HG03095 (cell line): ENCODE data around the gene TTYH3.

Source experiments
- ATAC-seq: cut with Tn5 transposase; IDR thresholded peaks from one replicate; pipeline ENCODE4 v1.9.1; 2021; ENCODE audit warnings: moderate library complexity; ENCODE audit not compliant: unreplicated experiment

The TTYH3 gene

DNA sequence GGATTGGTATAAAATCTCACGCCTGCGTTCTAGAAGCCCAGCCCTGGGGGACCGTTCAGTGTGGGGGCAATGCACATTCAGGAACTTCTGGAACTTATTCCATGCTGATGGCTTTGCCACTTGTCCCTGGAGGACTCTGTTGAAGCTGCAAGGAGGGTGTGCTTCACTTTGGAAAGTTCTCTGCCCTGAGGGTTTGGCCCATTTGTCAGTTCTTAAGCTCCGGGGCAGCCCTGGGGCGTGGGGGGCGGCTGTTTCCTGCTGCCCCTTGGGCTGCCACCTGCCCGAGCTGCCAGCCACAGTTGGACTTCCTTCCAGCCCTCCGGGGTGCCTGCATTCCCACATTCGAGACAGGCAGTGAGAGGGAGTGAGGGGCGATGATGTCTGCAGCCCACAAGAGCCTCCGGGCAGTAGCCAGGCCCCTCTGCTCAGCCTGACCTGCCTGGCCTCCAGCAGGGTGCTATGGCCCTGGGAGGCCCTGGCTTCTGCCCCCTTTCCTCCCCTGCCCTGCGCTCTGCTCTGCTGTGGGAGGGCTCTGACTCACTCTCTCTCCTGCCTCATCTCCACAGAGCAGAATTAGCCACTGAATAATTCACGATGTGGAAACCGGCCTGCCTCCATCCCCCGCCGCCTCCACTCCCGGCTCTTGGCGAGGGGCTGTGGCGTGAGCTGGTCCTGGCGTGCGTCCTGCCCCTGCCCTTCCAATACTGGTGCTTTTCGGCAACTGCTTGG, 1.9 kb downstream of the TTYH3 start:
- ATAC-seq: no peak

DNA sequence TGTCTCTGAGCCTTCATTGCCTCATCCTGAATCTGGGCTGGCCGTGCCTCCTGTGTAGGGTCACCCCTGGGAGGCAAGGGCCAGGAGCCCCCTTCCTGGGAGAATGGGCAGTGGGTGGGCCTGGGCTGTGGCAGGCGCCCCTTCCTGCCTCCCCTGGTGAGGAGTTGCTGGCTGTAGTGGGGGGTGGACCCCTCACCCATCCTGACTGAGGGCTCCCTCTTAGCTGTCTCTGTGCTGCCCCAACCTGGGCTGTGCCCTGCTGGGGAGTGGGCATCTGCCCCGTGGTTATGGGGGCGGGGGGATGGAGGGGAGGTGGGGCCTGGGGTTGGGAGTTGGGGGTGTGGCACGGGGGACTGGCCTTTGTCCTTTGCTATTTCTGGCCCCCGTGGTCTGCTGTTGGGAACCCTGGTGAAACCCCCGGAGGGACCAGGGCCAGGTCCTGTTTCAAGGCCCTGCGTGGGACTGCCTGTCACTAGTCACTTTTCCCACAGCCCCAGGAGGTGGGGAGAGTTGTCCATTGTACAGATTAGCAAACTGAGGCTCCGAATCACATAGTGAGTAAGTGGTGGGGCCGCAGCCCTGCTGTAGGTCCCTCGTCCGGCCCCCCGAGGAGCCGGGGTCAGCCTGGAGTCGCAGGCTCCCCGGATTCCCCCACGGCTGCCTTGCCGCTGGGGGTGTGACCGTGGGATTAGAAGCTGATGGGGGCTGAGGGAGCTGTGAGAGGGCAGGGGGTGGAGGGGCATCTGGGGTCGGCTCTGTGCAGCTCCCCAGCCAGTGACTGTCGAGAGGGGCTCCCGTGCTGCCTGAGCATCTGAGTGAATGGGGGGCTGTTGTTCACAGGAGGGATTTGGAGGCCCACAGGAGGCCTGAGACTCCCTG, 2.7 kb downstream of the TTYH3 start:
- ATAC-seq: no peak

DNA sequence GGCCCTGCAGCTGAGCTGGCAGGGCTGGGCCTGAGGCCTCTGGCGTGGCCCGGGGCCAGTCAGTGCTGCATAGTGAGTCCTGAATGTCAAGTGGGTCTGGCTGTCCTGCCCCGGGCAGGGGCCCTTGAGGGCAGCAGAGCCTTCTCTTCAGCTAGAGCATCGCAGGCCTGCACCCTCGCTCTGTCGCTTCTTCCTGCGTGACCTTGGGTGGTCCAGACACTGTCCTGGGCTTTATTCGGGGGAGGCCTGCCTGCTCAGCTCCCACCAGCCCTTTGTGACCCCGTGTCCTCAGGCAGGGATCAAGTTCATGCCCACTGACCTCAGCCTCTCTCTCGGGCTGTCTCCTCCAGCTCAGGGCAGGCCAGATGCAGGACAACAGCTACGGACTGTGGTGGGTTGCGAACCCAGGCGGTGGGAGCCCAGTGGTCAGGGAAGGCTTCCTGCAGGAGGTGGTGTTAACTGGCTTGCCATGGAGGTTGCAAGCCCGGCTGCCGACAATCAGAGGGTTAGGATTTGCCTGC, 3.4 kb downstream of the TTYH3 start:
- no peak for ATAC-seq

DNA sequence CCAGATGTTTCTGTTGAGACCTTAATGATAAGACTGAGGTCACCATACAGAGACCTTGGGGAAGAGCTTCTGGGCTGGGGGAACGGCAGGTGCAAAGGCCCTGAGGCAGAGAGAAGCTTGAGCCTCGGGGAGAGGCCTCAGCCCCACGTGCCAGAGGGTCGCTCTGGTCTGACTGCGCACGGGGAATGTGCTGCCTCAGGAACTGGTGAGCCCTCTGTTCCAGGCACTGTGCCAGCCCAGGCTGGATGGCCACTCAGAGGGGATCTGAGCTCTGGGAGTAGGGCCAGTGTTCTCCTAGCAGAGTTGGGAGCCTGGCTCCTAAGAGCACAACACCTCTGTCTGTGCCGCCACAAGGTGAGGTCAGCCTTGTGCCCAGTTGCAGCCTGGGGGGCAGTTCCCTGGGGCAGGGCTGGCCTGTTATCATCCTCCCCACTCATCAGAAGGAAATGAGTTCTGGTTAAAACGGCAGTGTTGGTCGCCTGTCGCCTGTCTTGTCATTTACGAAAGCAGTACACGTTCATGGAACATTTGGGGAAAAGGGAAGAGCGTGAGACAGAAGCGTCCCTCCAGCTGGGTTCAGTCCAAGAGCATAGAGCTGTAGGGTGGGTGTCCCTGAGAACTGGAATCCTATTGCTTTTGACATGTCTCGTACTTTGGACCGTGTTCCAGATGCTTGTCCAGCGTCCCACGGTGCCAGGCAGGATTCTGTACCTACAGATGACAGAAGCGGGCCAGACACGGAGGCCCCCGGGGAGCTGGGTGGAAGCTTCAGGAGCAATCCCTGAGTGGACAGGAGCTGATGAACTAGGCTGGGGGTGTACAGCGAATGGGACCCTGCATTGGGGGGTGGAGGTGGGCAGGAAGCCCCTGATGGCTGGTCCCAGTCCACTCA, 4.3 kb downstream of the TTYH3 start:
- ATAC-seq: no peak

DNA sequence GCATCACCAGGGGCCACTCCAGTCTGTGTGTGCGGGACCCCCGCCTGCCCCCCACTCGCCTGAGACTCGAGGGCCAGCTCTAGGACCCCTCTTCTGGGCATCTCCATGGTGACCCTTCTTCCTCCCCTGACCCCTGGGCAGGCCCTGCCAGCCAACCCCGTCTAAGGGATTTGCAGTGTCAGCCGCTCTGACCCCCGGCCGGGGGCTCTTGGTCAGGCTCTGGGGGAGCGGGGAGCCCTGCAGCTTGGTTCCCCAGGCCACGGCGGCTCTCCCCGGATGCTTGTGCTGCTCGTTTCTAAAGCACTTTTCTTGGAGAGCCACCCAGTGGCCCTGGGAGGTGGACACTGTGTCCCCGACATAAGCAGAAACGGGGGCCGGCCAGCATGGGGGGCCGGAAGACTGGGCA, 5.3 kb downstream of the TTYH3 start:
- no peak for ATAC-seq

DNA sequence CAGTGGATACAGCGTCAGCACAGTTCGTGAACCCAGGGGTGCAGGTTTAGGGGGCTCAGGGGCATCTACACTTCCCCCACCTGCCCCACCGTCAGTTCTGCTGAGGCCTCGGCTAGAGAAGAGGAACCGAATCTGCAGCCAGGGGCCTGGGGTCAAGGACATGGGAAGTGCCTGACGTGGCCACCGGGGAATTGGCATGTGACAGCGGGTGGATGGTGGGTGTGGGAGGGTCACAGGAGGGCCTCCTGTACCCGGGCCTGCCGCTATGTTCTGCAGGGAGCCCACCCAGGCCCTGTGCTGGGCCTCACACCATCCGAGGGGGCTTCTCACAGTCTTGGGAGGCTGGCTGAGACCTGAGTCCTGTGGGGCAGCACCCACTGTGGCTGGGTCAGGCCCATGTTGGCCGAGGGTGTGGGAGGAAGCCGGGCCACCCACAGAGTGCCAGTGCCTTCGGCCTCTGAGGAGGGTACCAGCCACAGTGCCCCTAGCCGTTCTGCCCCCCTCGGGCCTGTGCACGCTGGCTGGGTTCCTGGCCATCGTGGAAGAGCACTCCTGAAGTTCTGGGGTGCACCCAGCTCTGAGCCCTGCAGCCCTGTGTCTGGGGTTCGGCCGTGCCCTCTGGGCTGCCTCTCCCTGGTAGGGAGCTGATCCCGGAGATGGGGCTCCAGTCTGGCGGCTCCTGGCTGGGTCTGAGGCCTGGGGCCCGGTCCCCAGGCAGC, 5.9 kb downstream of the TTYH3 start:
- ATAC-seq: peak; percentile 30

DNA sequence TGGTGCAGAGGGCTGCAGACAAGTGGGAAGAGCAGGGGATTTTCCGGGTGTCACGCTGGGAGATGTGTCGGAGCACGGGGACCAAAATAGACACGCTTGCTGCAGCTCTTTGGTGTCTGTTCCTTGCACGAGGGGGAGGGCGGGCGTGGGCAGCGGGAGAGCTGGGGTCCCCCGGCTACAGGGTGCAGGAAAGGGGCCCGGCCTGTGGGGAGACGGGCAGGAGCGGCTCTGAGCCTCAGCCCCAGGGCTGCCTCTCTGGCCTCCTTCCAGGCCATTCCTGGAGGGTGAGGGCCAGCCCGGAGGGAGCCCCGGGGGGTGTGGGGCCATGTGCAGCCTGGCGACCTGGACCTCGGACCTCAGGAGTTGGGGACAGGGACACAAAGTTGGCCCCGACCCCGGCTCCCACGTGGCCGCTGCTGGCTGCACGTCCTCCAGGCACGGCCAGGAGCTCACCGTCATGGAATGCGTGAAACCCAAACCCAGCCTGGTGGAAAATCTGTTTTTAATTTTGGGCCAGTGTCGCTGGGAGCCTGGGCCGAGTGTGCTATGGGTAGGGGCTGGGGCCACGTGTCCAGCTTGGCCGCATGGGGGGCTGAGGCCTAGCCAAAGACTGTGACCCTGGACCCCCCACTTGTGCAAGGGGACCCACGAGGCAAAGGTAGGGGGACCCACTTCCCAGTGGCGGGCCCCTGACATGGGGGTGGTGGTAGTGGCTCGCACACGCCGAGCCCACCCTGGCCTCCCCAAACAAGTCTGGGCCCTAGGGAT, 6.6 kb downstream of the TTYH3 start:
- no peak for ATAC-seq

DNA sequence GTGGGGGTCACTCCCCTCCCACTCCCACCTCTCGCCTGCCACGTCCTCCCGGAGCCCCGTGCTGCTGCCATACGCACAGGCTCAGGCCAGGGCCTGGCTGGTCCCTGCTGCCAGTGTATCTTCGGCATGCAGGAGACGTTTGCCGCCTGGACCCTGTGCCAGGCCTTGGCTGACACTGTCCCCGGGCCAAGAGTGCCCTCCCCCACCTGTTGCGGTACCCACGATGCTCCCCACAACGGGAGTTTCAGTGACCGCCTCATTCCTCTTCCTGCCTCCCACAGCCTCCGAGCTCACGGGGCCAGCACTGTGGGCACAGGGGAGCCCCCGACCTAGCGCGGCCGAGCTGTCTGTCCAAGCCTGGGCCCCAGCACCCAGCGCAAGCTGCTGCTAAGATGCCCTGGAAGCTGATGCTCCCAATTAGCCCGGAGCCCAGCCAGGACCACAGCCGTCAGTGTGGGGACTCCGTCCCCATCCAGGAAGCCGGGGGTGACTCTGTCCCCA, 7.4 kb downstream of the TTYH3 start:
- ATAC-seq: no peak

DNA sequence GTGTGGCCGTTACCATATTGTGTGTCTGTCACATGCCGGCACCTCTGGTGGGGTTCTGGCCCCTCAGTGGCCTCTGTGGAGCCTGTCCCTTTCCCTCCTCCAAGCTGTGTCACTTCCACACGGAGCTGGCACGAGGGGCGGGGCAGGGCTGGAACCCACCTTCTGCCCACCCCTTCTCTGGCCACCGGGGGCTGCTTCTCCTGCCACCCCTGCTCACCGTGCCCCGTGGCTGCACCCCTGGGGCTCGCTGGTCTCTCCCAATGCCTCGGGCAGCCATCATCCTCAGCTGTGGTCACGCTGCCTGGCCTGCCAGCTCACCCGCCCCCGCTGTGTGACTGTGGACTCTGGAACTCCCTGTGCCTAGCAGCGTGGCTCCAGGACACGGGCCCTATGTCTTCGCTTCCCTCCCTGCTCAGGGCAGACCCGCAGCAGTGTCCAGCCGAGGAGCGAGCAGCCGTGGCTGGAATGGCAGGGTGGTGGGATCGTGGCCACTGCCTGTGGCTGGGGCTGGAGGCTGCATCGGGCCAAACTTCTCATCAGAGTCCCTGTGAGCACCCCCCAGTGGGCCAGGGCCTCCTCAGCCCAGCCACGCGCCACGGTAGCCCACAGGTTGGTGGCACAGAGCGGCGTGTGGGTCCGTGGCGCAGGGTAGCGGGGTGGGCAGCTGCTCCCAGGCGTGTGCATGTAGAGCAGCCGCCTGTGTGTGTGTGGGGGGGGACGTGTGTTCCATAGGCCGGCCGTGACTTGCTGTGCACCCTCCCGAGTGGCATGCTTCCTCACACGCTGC, 8.1 kb downstream of the TTYH3 start:
- ATAC-seq: no peak

DNA sequence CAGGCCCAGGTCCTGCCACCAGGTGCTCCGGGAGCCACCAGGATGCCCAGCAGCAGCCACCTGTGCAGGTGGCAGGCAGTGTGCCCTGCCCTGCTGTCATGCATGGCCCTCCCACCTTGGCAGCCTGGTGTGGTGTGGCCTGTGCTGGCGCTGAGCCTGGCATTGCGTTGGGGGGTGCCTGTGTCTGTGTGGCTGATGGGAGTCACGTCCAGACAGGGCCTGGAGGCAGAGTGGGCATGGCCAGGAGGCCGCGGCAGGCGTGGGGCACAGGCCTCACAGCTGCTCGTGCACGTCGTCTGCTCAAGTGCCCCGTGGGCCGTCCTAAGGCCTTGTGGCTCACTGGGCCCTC, 8.7 kb downstream of the TTYH3 start:
- ATAC-seq: no peak

DNA sequence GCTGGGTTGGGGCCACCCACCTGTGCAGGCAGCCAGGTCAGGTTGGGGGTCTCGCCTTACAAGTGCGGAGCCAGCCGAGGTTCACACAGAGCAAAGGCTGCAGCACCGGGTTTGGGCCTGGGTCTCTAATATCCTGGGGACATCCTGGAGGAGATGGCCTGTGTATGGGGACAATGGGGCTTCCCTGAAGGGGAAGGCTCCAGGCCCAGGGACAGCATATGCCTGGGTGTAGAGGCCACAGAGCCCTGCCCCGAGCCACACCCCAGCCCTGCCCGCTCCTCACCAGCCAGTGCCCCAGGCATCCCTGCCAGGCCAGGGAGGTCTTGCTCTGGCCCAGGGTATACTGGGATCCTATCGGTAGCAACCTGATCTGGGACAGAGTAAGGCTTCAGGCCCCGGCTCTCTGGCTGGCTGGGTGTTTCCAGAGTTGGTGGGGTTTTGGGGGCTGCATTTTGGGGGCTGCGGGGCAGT, 9.1 kb downstream of the TTYH3 start:
- ATAC-seq: no peak

DNA sequence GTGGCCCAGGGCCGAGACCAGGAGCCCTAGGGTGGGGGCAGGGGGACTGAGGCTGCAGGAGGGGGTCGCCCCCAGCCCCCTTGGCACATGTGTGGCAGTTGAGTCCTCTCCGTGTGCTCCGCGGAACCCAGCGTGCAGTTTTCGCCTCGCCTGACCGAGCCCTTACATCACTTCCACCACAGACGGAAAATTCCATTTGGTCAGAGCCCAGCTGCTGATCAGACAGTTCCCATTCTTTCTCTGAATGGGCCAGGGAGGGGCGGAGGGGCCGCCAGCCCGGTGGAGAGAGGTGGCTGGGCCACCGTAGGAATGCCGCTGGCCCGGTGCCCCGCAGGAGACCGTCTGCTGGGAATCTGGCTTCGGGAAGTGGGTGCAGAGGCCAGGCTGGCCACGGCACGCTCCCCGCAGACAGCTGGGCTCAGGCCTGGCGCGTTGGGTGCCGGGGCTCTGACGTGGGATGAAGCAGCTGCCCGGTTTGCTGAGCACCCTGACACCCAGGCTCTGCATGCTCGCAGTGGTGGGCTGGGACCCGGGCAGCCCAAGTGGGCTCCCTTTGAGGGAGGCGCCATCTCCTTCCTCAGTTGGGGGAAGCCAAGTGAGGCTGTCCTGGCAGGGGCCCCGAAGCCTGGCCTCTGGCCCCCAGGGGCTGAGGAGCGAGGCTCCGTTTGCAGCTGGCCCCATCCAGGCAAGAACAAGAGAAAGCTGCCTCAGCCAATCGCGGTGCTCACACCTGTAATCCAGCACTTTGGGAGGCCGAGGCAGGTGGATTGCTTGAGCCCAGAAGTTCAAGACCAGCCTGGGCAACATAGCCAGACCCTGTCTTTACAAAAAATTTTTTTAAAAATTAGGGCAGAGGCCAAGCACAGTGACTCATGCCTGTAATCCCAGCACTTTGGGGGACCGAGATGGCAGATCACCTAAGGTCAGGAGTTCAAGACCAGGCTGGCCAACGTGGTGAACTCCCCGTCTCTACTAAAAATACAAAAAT, 9.9 kb downstream of the TTYH3 start:
- no peak for ATAC-seq

DNA sequence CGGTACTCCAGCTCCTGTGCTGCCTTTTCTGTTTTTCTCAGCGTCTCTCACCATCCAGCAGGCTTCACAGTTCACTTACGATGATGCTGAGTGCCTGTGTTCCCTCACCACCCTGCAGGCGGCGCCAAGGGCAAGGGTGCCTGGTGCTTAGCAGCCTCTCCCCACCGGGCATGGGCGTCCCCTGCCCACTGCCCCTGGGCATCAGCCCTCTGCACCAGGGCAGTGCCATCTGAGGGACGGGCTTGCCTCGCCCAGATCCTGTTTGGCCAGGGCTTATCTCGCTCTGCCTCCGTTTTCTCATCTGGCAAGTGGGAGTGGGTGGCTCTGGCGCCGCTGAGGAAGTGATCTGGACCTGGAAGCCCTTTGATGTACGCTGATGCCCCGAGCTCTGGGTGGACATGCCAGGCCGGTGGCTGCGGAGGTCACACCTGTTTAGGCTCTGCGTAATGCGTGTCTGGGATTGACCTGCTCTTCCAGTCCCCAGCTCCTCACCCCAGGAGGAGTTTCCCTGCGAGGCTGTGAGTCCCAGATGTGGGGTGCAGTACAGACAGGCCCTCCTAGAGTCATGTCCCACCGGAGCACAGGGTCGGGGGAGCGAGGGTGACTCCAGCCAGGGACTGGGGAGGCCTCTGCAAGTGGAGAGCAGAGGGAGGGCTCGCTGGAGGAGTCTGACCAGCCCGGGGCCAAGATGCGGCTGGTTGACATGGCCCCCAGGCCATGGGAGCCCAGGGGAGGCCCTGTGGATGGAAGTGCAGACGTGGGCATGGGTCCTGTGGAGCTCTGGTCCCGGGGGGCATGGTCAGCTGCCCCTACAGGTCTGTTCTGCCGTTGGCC, 11.8 kb downstream of the TTYH3 start:
- no peak for ATAC-seq

DNA sequence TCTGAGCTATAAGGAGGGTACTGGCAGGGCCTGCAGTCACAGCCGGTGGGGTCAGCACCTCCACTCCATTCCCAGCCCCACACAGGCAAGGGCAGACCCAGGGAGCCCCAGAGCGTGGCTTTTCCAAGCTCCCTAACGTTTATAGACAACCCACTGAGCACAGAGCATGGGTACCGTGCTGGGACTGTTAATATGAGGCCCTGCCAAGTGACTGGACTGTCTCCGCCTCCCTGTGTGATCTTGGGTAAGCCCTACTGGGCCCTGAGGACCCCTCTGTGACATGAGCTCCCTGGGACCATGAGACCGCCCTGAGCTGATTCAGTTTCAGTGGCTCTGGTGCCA, 12.4 kb downstream of the TTYH3 start:
- ATAC-seq: no peak

DNA sequence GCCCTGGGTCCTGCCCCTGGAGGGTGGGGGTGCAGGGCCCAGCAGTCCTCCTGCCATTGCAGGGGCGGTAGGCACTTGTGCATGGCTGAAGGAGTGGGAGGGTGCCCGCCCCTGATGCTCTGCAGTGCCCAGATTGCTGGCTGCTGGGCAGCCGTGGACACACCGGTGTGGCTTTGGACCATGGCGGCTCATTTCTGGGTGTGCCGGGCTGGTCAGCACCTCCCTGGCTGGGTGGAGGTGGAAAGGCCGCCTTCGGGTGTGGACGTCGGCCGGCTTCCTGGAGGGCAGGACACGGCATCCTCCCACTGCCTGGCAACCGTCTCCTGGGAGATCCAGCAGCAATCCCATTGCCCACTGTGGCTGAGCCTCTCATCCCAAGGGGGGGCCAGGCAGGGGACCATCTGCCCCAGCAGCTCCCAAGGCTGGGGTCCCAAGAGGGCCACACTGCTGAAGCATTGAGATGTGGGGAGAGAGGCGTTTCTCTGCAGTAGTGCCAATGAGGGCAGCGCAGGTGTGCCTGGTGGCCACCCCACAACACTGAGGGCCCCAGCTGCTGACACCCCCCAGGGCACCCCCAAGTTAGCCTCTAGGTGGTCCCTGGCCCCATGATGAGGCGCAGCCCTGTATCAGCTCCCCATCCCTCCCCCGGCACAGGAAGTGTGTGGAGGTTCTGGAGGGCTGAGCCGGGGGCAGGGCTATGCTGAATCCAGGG, 12.9 kb downstream of the TTYH3 start:
- ATAC-seq: peak; percentile 15

DNA sequence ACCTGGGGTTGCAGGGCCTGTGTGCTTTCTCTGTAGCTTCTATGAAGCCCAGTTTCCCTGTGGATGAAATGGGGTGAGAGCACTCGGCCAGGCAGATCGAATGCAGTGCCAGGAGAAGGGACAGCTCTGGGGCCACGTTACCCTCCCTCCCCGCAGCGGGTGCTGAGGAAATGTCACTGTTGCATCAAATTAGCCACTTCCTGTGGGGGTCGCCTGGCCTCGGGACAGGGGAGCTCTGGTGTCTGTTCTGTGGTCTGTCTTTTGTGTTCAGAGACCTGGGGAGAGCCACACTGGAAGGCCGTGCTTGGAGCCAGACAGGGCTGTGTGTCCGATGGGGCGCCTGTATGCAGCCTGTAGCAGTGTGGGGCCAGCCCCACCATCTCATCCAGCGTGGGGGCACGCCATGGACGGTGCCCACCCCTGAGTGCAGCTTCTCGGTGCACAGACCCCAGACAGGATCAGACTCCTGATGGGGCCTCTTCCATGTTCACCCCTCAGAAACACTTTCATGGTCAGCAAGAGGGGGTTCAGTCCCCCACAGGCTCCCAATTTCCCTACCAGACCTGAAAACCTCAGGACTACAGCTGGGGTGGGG, 13.6 kb downstream of the TTYH3 start:
- peak; percentile 49 for ATAC-seq
